ENCODE measurements around the gene SLC10A1. TPM values are rescaled to one million over a fixed set of nuclear protein-coding genes. Genes with fewer than 3 reads are reported as not detected.

The SLC10A1 gene
- total RNA-seq, 1 experiment from 2014 or later, result not detected

GRCh38 chr14:69797573-69798338, 715 bp upstream of the SLC10A1 start:
- intact Hi-C loops (cut with micrococcal nuclease), result no loop called here
- no peaks in the 10 kb centered on the region for H3K79me2 ChIP-seq (ENCODE audit: low read length)
- POLR2A ChIA-PET (ENCODE audit: unreplicated experiment), result no interaction called here

GRCh38 chr14:69795691-69796090, 1.4 kb downstream of the SLC10A1 start:
- H3K36me3 ChIP-seq (ENCODE audit: low read depth, low read length), result no peaks in the 10 kb centered on the region
- intact Hi-C loops (cut with micrococcal nuclease), result no loop called here
- no peak overlapping the region for H3K27ac ChIP-seq (ENCODE audit: low read length)
- DNase-seq (no peak), ATAC-seq (no peak)
- no peak overlapping the region for H3K9ac ChIP-seq (ENCODE audit: low read length)
- CTCF ChIA-PET, result no interaction called here
- POLR2A ChIA-PET (ENCODE audit: unreplicated experiment), result interaction anchor here (0.6 kb wide), 1 partner anchor 186 kb away, joined by 5 read pairs; no protein-coding TSS in a partner anchor
- TF ChIP-seq CTCF (conservative IDR thresholded peaks at IDR 0.05; ENCODE audit: low read depth, low read length), result no peak
- TF ChIP-seq EZH2phosphoT487 (IDR thresholded peaks at IDR 0.05; ENCODE audit: borderline replicate concordance, low read length), result no peak
- no peak for TF ChIP-seq EZH2 (IDR thresholded peaks at IDR 0.05; ENCODE audit: low read length, unreplicated experiment)
- H3F3A ChIP-seq (ENCODE audit: low read length, unreplicated experiment), result no peaks in the 10 kb centered on the region
- H3K4me1 ChIP-seq (ENCODE audit: insufficient read depth, low read length), result no peaks in the 10 kb centered on the region
- H3K4me2 ChIP-seq (ENCODE audit: low read length), result no peak overlapping the region
- H4K20me1 ChIP-seq (ENCODE audit: low read length), result no peaks in the 10 kb centered on the region
- no peaks in the 10 kb centered on the region for H3K79me2 ChIP-seq (ENCODE audit: low read length)
- no peak overlapping the region for H2AFZ ChIP-seq (ENCODE audit: low read length)
- no peaks in the 10 kb centered on the region for H3K27me3 ChIP-seq (ENCODE audit: low read length)
- BruUV-seq (replicated peaks), result no TSS peak
- no peaks in the 10 kb centered on the region for H3K9me3 ChIP-seq (ENCODE audit: low read length)
- no peaks in the 10 kb centered on the region for H3K9me2 ChIP-seq (replicated peaks; ENCODE audit: low read length)
- no peak overlapping the region for H3K4me3 ChIP-seq (ENCODE audit: low read length)

More at GRCh38 chr14:69797573-69798338, 715 bp upstream of the SLC10A1 start:
- no peak overlapping the region for H3K4me2 ChIP-seq (ENCODE audit: low read length)
- no peaks in the 10 kb centered on the region for H3K9me2 ChIP-seq (replicated peaks; ENCODE audit: low read length)
- no peaks in the 10 kb centered on the region for H3K9me3 ChIP-seq (ENCODE audit: low read length)
- DNase-seq (no peak), ATAC-seq (no peak)
- CTCF ChIA-PET, result no interaction called here
- H3K4me3 ChIP-seq (ENCODE audit: low read length), result no peak overlapping the region
- peaks cover 14% of the 10 kb centered on the region for H3K27me3 ChIP-seq (ENCODE audit: low read length)
- no peak overlapping the region for H3K27ac ChIP-seq (ENCODE audit: low read length)
- no peaks in the 10 kb centered on the region for H3K36me3 ChIP-seq (ENCODE audit: low read depth, low read length)
- H3K9ac ChIP-seq (ENCODE audit: low read length), result no peak overlapping the region
- H3F3A ChIP-seq (ENCODE audit: low read length, unreplicated experiment), result no peaks in the 10 kb centered on the region
- no peak for TF ChIP-seq EZH2 (IDR thresholded peaks at IDR 0.05; ENCODE audit: low read length, unreplicated experiment)
- TF ChIP-seq CTCF (conservative IDR thresholded peaks at IDR 0.05; ENCODE audit: low read depth, low read length), result no peak
- TF ChIP-seq EZH2phosphoT487 (IDR thresholded peaks at IDR 0.05; ENCODE audit: borderline replicate concordance, low read length), result no peak
- no peaks in the 10 kb centered on the region for H3K4me1 ChIP-seq (ENCODE audit: insufficient read depth, low read length)
- H4K20me1 ChIP-seq (ENCODE audit: low read length), result no peaks in the 10 kb centered on the region
- BruUV-seq (replicated peaks), result no TSS peak
- H2AFZ ChIP-seq (ENCODE audit: low read length), result no peak overlapping the region

- POLR2A ChIA-PET (ENCODE audit: unreplicated experiment), result no interaction called here
- ATAC-seq, result no peak
- no TSS peak for BruUV-seq (replicated peaks)
Measured at GRCh38 chr14:69794791-69795190, 2.2 kb downstream of the SLC10A1 start.

More at GRCh38 chr14:69794791-69795190, 2.2 kb downstream of the SLC10A1 start:
- no peak overlapping the region for H3K9ac ChIP-seq (ENCODE audit: low read length)
- no peaks in the 10 kb centered on the region for H3K27me3 ChIP-seq (ENCODE audit: low read length)
- H3K79me2 ChIP-seq (ENCODE audit: low read length), result no peaks in the 10 kb centered on the region
- no peak overlapping the region for H2AFZ ChIP-seq (ENCODE audit: low read length)
- intact Hi-C loops (cut with micrococcal nuclease), result no loop called here
- H3K4me1 ChIP-seq (ENCODE audit: insufficient read depth, low read length), result no peaks in the 10 kb centered on the region
- no peaks in the 10 kb centered on the region for H3F3A ChIP-seq (ENCODE audit: low read length, unreplicated experiment)
- no peak overlapping the region for H3K4me3 ChIP-seq (ENCODE audit: low read length)
- no peak for DNase-seq
- H3K36me3 ChIP-seq (ENCODE audit: low read depth, low read length), result no peaks in the 10 kb centered on the region
- H3K27ac ChIP-seq (ENCODE audit: low read length), result no peak overlapping the region
- no peaks in the 10 kb centered on the region for H3K9me2 ChIP-seq (replicated peaks; ENCODE audit: low read length)
- H4K20me1 ChIP-seq (ENCODE audit: low read length), result no peaks in the 10 kb centered on the region
- CTCF ChIA-PET, result no interaction called here
- H3K4me2 ChIP-seq (ENCODE audit: low read length), result no peak overlapping the region
- no peaks in the 10 kb centered on the region for H3K9me3 ChIP-seq (ENCODE audit: low read length)
- TF ChIP-seq CTCF (conservative IDR thresholded peaks at IDR 0.05; ENCODE audit: low read depth, low read length) (no peak), EZH2phosphoT487 (IDR thresholded peaks at IDR 0.05; ENCODE audit: borderline replicate concordance, low read length) (no peak), EZH2 (IDR thresholded peaks at IDR 0.05; ENCODE audit: low read length, unreplicated experiment) (no peak)
